Ishikawa (cell line): ENCODE data around the gene AQP7.

Source experiments
- CEBPB ChIP-seq: IDR thresholded peaks from 2 replicates; pipeline ENCODE4 v1.6.1; 2012
- CREB1 ChIP-seq: IDR thresholded peaks from 2 replicates; pipeline ENCODE4 v1.6.1; 2012; ENCODE audit warnings: low read depth
- EP300 ChIP-seq: IDR thresholded peaks from 2 replicates; pipeline ENCODE4 v1.6.1; 2012; ENCODE audit warnings: borderline replicate concordance
- FOXM1 ChIP-seq: IDR thresholded peaks from 2 replicates; pipeline ENCODE4 v1.6.1; 2012; ENCODE audit warnings: low read depth, borderline replicate concordance
- NFIC ChIP-seq: IDR thresholded peaks from 2 replicates; pipeline ENCODE4 v1.6.1; 2012
- RAD21 ChIP-seq: IDR thresholded peaks from 2 replicates; pipeline ENCODE4 v1.6.1; 2012; ENCODE audit warnings: low read depth
- TAF1 ChIP-seq: IDR thresholded peaks from 2 replicates; pipeline ENCODE4 v1.6.1; 2012; ENCODE audit warnings: low read depth, mild to moderate bottlenecking
- TCF12 ChIP-seq: IDR thresholded peaks from 2 replicates; pipeline ENCODE4 v1.6.1; 2012; ENCODE audit warnings: low read depth
- TEAD4 ChIP-seq: IDR thresholded peaks from 2 replicates; pipeline ENCODE4 v1.6.1; 2012
- YY1 ChIP-seq: IDR thresholded peaks from 2 replicates; pipeline ENCODE4 v1.6.1; 2012; ENCODE audit warnings: low read depth
- ZBTB7A ChIP-seq: IDR thresholded peaks from 2 replicates; pipeline ENCODE4 v1.6.1; 2012; ENCODE audit warnings: low read depth
- TF ChIP-seq, protein P1 (sequence below): IDR thresholded peaks from 2 replicates; pipeline ENCODE4 v1.6.1; 2012; ENCODE audit warnings: low read depth, mild to moderate bottlenecking
- TF ChIP-seq, protein P2 (sequence below): IDR thresholded peaks from 2 replicates; pipeline ENCODE4 v1.6.1; 2012

DNA sequence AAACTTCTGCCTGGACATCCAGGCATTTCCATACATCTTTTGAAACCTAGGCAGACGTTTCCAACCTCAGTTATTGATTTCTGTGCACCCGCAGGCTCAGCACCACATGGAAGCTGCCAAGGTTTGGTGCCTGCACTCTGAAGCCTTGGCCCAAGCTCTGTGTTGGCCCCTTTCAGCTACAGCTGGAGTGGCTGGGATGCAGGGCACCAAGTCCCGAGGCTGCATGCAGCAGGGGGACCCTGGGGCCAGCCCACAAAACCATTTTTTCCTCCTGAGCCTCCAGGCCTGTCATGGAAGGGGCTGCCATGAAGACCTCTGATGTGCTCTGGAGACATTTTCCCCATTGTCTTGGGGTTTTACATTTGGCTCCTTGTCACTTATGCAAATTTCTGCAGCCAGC lies 62.2 kb downstream of the AQP7 start:
- TF ChIP-seq, protein P1, sequence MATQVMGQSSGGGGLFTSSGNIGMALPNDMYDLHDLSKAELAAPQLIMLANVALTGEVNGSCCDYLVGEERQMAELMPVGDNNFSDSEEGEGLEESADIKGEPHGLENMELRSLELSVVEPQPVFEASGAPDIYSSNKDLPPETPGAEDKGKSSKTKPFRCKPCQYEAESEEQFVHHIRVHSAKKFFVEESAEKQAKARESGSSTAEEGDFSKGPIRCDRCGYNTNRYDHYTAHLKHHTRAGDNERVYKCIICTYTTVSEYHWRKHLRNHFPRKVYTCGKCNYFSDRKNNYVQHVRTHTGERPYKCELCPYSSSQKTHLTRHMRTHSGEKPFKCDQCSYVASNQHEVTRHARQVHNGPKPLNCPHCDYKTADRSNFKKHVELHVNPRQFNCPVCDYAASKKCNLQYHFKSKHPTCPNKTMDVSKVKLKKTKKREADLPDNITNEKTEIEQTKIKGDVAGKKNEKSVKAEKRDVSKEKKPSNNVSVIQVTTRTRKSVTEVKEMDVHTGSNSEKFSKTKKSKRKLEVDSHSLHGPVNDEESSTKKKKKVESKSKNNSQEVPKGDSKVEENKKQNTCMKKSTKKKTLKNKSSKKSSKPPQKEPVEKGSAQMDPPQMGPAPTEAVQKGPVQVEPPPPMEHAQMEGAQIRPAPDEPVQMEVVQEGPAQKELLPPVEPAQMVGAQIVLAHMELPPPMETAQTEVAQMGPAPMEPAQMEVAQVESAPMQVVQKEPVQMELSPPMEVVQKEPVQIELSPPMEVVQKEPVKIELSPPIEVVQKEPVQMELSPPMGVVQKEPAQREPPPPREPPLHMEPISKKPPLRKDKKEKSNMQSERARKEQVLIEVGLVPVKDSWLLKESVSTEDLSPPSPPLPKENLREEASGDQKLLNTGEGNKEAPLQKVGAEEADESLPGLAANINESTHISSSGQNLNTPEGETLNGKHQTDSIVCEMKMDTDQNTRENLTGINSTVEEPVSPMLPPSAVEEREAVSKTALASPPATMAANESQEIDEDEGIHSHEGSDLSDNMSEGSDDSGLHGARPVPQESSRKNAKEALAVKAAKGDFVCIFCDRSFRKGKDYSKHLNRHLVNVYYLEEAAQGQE = no peak
- no peak for TF ChIP-seq TEAD4
- TF ChIP-seq TCF12 = no peak
- no peak for TF ChIP-seq TAF1
- no peak for TF ChIP-seq CREB1
- TF ChIP-seq FOXM1 = no peak
- no peak for TF ChIP-seq RAD21
- TF ChIP-seq, protein P2, sequence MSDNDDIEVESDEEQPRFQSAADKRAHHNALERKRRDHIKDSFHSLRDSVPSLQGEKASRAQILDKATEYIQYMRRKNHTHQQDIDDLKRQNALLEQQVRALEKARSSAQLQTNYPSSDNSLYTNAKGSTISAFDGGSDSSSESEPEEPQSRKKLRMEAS = no peak
- TF ChIP-seq ZBTB7A = no peak
- TF ChIP-seq CEBPB = no peak
- TF ChIP-seq YY1 = no peak
- TF ChIP-seq NFIC = no peak
- no peak for TF ChIP-seq EP300
